IPS-15b (cell line): ENCODE results near the gene RB1.
"Not testable (repeated sequence)": the region's sequence is repeated elsewhere in the genome, so short reads cannot be mapped to it uniquely, and the experiment has no call there.

ENCODE experiments used
- H3K27me3 ChIP-seq: one replicate; pipeline ENCODE4 v1.6.1; 2013; ENCODE audit warnings: low read length; ENCODE audit not compliant: control insufficient read depth, insufficient read depth
- H3K36me3 ChIP-seq: one replicate; pipeline ENCODE4 v1.6.1; 2013; ENCODE audit warnings: low read length; ENCODE audit not compliant: control insufficient read depth, insufficient read depth
- H3K4me1 ChIP-seq: one replicate; pipeline ENCODE4 v1.6.1; 2013; ENCODE audit warnings: mild to moderate bottlenecking, low read length; ENCODE audit not compliant: control insufficient read depth, insufficient read depth
- H3K4me3 ChIP-seq: one replicate; pipeline ENCODE4 v1.5.1; 2013; ENCODE audit warnings: low read depth, low read length
- H3K9ac ChIP-seq: one replicate; pipeline ENCODE4 v1.6.1; 2013; ENCODE audit warnings: low read depth, mild to moderate bottlenecking, low read length
- H3K9me3 ChIP-seq: one replicate; pipeline ENCODE4 v1.6.1; 2013; ENCODE audit warnings: mild to moderate bottlenecking, low read length; ENCODE audit not compliant: control insufficient read depth, insufficient read depth

Gene RB1

GRCh38 chr13:48320399-48320790 is 16.8 kb downstream of the RB1 start:
- peaks cover 5% of the 10 kb centered on the region for H3K36me3 ChIP-seq
- no peak overlapping the region for H3K9ac ChIP-seq
- no peak overlapping the region for H3K4me3 ChIP-seq

GRCh38 chr13:48320891-48321510 is 17.4 kb downstream of the RB1 start:
- H3K9ac ChIP-seq, result no peak overlapping the region
- H3K9me3 ChIP-seq, result no peaks in the 10 kb centered on the region
- no peaks in the 10 kb centered on the region for H3K4me1 ChIP-seq
- H3K27me3 ChIP-seq, result no peaks in the 10 kb centered on the region
- no peak overlapping the region for H3K4me3 ChIP-seq
- H3K36me3 ChIP-seq, result peaks cover 5% of the 10 kb centered on the region

More at GRCh38 chr13:48320399-48320790, 16.8 kb downstream of the RB1 start:
- no peaks in the 10 kb centered on the region for H3K9me3 ChIP-seq
- H3K27me3 ChIP-seq, result no peaks in the 10 kb centered on the region
- H3K4me1 ChIP-seq, result no peaks in the 10 kb centered on the region

GRCh38 chr13:48322294-48322693 is 18.7 kb downstream of the RB1 start:
- H3K9ac ChIP-seq, result no peak overlapping the region
- no peaks in the 10 kb centered on the region for H3K27me3 ChIP-seq
- no peaks in the 10 kb centered on the region for H3K4me1 ChIP-seq
- H3K4me3 ChIP-seq, result no peak overlapping the region
- no peaks in the 10 kb centered on the region for H3K9me3 ChIP-seq
- peaks cover 5% of the 10 kb centered on the region for H3K36me3 ChIP-seq

- Histone ChIP-seq H3K9ac (no peak overlapping the region), H3K4me3 (no peak overlapping the region), H3K4me1 (no peaks in the 10 kb centered on the region), H3K27me3 (no peaks in the 10 kb centered on the region), H3K36me3 (no peaks in the 10 kb centered on the region), H3K9me3 (no peaks in the 10 kb centered on the region)
These were observed 30.4 kb downstream of the RB1 start for GRCh38 chr13:48333976-48334375.

GRCh38 chr13:48334534-48335127 is 31.1 kb downstream of the RB1 start:
- no peaks in the 10 kb centered on the region for H3K27me3 ChIP-seq
- no peak overlapping the region for H3K9ac ChIP-seq
- H3K4me1 ChIP-seq, result no peaks in the 10 kb centered on the region
- H3K4me3 ChIP-seq, result no peak overlapping the region
- H3K9me3 ChIP-seq, result peaks cover 3% of the 10 kb centered on the region
- H3K36me3 ChIP-seq, result no peaks in the 10 kb centered on the region

- not testable (repeated sequence) for H3K36me3 ChIP-seq, H3K4me3 ChIP-seq, H3K9ac ChIP-seq, H3K27me3 ChIP-seq, H3K4me1 ChIP-seq, H3K9me3 ChIP-seq
These were observed 35.6 kb downstream of the RB1 start for GRCh38 chr13:48339198-48339597.

- Histone ChIP-seq H3K9ac (no peak overlapping the region), H3K36me3 (no peaks in the 10 kb centered on the region), H3K4me3 (no peak overlapping the region), H3K9me3 (peaks cover 4% of the 10 kb centered on the region), H3K27me3 (no peaks in the 10 kb centered on the region), H3K4me1 (no peaks in the 10 kb centered on the region)
These were observed 40.7 kb downstream of the RB1 start for GRCh38 chr13:48344264-48344663.

GRCh38 chr13:48346583-48346982 is 43.0 kb downstream of the RB1 start:
- H3K36me3 ChIP-seq, result no peaks in the 10 kb centered on the region
- no peaks in the 10 kb centered on the region for H3K4me1 ChIP-seq
- no peaks in the 10 kb centered on the region for H3K27me3 ChIP-seq
- H3K4me3 ChIP-seq, result no peak overlapping the region
- no peaks in the 10 kb centered on the region for H3K9me3 ChIP-seq
- H3K9ac ChIP-seq, result no peak overlapping the region

- Histone ChIP-seq H3K9me3 (no peaks in the 10 kb centered on the region), H3K36me3 (no peaks in the 10 kb centered on the region), H3K4me1 (no peaks in the 10 kb centered on the region), H3K4me3 (no peak overlapping the region), H3K9ac (no peak overlapping the region), H3K27me3 (no peaks in the 10 kb centered on the region)
These were observed 46.0 kb downstream of the RB1 start for GRCh38 chr13:48349525-48349924.

GRCh38 chr13:48353590-48353989 is 50.0 kb downstream of the RB1 start:
- Histone ChIP-seq H3K9me3 (no peaks in the 10 kb centered on the region), H3K4me1 (no peaks in the 10 kb centered on the region), H3K4me3 (no peak overlapping the region), H3K36me3 (no peaks in the 10 kb centered on the region), H3K27me3 (no peaks in the 10 kb centered on the region), H3K9ac (no peak overlapping the region)

- H3K36me3 ChIP-seq, H3K4me3 ChIP-seq, H3K27me3 ChIP-seq, H3K4me1 ChIP-seq, H3K9ac ChIP-seq, H3K9me3 ChIP-seq: not testable (repeated sequence)
These were observed 52.0 kb downstream of the RB1 start for GRCh38 chr13:48355524-48355923.

GRCh38 chr13:48356750-48357149 is 53.2 kb downstream of the RB1 start:
- H3K36me3 ChIP-seq, result no peaks in the 10 kb centered on the region
- no peak overlapping the region for H3K9ac ChIP-seq
- H3K4me1 ChIP-seq, result no peaks in the 10 kb centered on the region
- H3K9me3 ChIP-seq, result no peaks in the 10 kb centered on the region
- no peaks in the 10 kb centered on the region for H3K27me3 ChIP-seq
- no peak overlapping the region for H3K4me3 ChIP-seq
